ENCODE data around the gene RAPGEF1.

- TF ChIP-seq, protein P1, sequence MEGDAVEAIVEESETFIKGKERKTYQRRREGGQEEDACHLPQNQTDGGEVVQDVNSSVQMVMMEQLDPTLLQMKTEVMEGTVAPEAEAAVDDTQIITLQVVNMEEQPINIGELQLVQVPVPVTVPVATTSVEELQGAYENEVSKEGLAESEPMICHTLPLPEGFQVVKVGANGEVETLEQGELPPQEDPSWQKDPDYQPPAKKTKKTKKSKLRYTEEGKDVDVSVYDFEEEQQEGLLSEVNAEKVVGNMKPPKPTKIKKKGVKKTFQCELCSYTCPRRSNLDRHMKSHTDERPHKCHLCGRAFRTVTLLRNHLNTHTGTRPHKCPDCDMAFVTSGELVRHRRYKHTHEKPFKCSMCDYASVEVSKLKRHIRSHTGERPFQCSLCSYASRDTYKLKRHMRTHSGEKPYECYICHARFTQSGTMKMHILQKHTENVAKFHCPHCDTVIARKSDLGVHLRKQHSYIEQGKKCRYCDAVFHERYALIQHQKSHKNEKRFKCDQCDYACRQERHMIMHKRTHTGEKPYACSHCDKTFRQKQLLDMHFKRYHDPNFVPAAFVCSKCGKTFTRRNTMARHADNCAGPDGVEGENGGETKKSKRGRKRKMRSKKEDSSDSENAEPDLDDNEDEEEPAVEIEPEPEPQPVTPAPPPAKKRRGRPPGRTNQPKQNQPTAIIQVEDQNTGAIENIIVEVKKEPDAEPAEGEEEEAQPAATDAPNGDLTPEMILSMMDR (IDR thresholded peaks at IDR 0.05), result no peak
- TF ChIP-seq POLR2A (IDR thresholded peaks at IDR 0.05), result no peak
Observed at GRCh38 chr9:131642496-131643083, 97.3 kb downstream of the RAPGEF1 start.
